ENCODE results near the gene MNT. TPM values are rescaled to one million over a fixed set of nuclear protein-coding genes. Genes with fewer than 3 reads are reported as not detected.
A peak's percentile ranks its signal among the peaks of the same experiment; 100 is the strongest.

MNT gene
- polyA plus RNA-seq, 1 donor from 2014 or later, result 1.6 TPM

- no peaks in the 10 kb centered on the region for H3K9me3 Mint-ChIP-seq
- no peak overlapping the region for H3K4me3 Mint-ChIP-seq
- H3K36me3 Mint-ChIP-seq, result no peaks in the 10 kb centered on the region
- no peak overlapping the region for H3K27ac Mint-ChIP-seq
- H3K4me1 Mint-ChIP-seq, result no peaks in the 10 kb centered on the region
- H3K27me3 Mint-ChIP-seq, result no peaks in the 10 kb centered on the region
Measured at GRCh38 chr17:2372180-2372579, 28.7 kb downstream of the MNT start.

- H3K4me1 Mint-ChIP-seq, result no peaks in the 10 kb centered on the region
- no peaks in the 10 kb centered on the region for H3K27me3 Mint-ChIP-seq
- H3K9me3 Mint-ChIP-seq, result no peaks in the 10 kb centered on the region
- H3K4me3 Mint-ChIP-seq, result no peak overlapping the region
- peaks cover 1% of the 10 kb centered on the region for H3K36me3 Mint-ChIP-seq
- no peak overlapping the region for H3K27ac Mint-ChIP-seq
Measured at GRCh38 chr17:2371183-2372130, 29.4 kb downstream of the MNT start.

- H3K27ac Mint-ChIP-seq, result peak overlapping the region in 1 of 3 donors; percentile 39
- H3K4me3 Mint-ChIP-seq, result no peak overlapping the region
- no peaks in the 10 kb centered on the region for H3K9me3 Mint-ChIP-seq
- peaks cover 1% of the 10 kb centered on the region for H3K36me3 Mint-ChIP-seq
- H3K27me3 Mint-ChIP-seq, result no peaks in the 10 kb centered on the region
- H3K4me1 Mint-ChIP-seq, result no peaks in the 10 kb centered on the region
Measured at GRCh38 chr17:2370211-2370589, 30.7 kb downstream of the MNT start.

- Mint-ChIP-seq H3K36me3 (peaks cover 1% of the 10 kb centered on the region), H3K4me1 (no peaks in the 10 kb centered on the region), H3K4me3 (no peak overlapping the region), H3K27me3 (no peaks in the 10 kb centered on the region), H3K27ac (no peak overlapping the region), H3K9me3 (no peaks in the 10 kb centered on the region)
Measured at GRCh38 chr17:2369551-2370210, 31.2 kb downstream of the MNT start.

GRCh38 chr17:2369039-2369438 is 31.8 kb downstream of the MNT start:
- Mint-ChIP-seq H3K4me1 (no peaks in the 10 kb centered on the region), H3K27me3 (no peaks in the 10 kb centered on the region)

GRCh38 chr17:2368359-2368758 is 32.5 kb downstream of the MNT start:
- H3K36me3 Mint-ChIP-seq, result peaks cover 1% of the 10 kb centered on the region
- no peak overlapping the region for H3K4me3 Mint-ChIP-seq
- no peaks in the 10 kb centered on the region for H3K9me3 Mint-ChIP-seq
- no peaks in the 10 kb centered on the region for H3K4me1 Mint-ChIP-seq
- no peak overlapping the region for H3K27ac Mint-ChIP-seq
- no peaks in the 10 kb centered on the region for H3K27me3 Mint-ChIP-seq

More at GRCh38 chr17:2369039-2369438, 31.8 kb downstream of the MNT start:
- H3K27ac Mint-ChIP-seq, result no peak overlapping the region
- no peaks in the 10 kb centered on the region for H3K9me3 Mint-ChIP-seq
- no peak overlapping the region for H3K4me3 Mint-ChIP-seq
- peaks cover 1% of the 10 kb centered on the region for H3K36me3 Mint-ChIP-seq

- no peaks in the 10 kb centered on the region for H3K27me3 Mint-ChIP-seq
- H3K4me1 Mint-ChIP-seq, result no peaks in the 10 kb centered on the region
- H3K9me3 Mint-ChIP-seq, result no peaks in the 10 kb centered on the region
- H3K36me3 Mint-ChIP-seq, result peaks cover 1% of the 10 kb centered on the region
- no peak overlapping the region for H3K4me3 Mint-ChIP-seq
- no peak overlapping the region for H3K27ac Mint-ChIP-seq
Measured at GRCh38 chr17:2366747-2367494, 33.9 kb downstream of the MNT start.

- Mint-ChIP-seq H3K4me1 (peaks cover 0 to 2% (median 0%) of the 10 kb centered on the region in 3 donors), H3K9me3 (no peaks in the 10 kb centered on the region), H3K36me3 (peaks cover 1% of the 10 kb centered on the region), H3K27ac (no peak overlapping the region), H3K4me3 (no peak overlapping the region), H3K27me3 (no peaks in the 10 kb centered on the region)
Measured at GRCh38 chr17:2365132-2365531, 35.7 kb downstream of the MNT start.

- Mint-ChIP-seq H3K27ac (no peak overlapping the region), H3K36me3 (peaks cover 1% of the 10 kb centered on the region), H3K4me3 (no peak overlapping the region), H3K9me3 (no peaks in the 10 kb centered on the region), H3K4me1 (peaks cover 0 to 2% (median 0%) of the 10 kb centered on the region in 3 donors), H3K27me3 (no peaks in the 10 kb centered on the region)
Measured at GRCh38 chr17:2364763-2365116, 36.1 kb downstream of the MNT start.

GRCh38 chr17:2363851-2364762 is 36.8 kb downstream of the MNT start:
- Mint-ChIP-seq H3K4me3 (no peak overlapping the region), H3K9me3 (no peaks in the 10 kb centered on the region), H3K4me1 (peaks cover 0 to 2% (median 0%) of the 10 kb centered on the region in 3 donors), H3K36me3 (peaks cover 1% of the 10 kb centered on the region), H3K27ac (no peak overlapping the region), H3K27me3 (no peaks in the 10 kb centered on the region)

- no peaks in the 10 kb centered on the region for H3K27me3 Mint-ChIP-seq
- H3K4me1 Mint-ChIP-seq, result peaks cover 0 to 2% (median 0%) of the 10 kb centered on the region in 3 donors
- peaks cover 1% of the 10 kb centered on the region for H3K36me3 Mint-ChIP-seq
- no peaks in the 10 kb centered on the region for H3K9me3 Mint-ChIP-seq
- no peak overlapping the region for H3K4me3 Mint-ChIP-seq
- no peak overlapping the region for H3K27ac Mint-ChIP-seq
Measured at GRCh38 chr17:2363318-2363717, 37.5 kb downstream of the MNT start.

- H3K27ac Mint-ChIP-seq, result peak overlapping the region in 1 of 3 donors; percentile 31
- H3K27me3 Mint-ChIP-seq, result no peaks in the 10 kb centered on the region
- H3K4me1 Mint-ChIP-seq, result peaks cover 0 to 2% (median 0%) of the 10 kb centered on the region in 3 donors
- peaks cover 1% of the 10 kb centered on the region for H3K36me3 Mint-ChIP-seq
- no peak overlapping the region for H3K4me3 Mint-ChIP-seq
- H3K9me3 Mint-ChIP-seq, result no peaks in the 10 kb centered on the region
Measured at GRCh38 chr17:2362881-2363280, 38.0 kb downstream of the MNT start.

- no peaks in the 10 kb centered on the region for H3K9me3 Mint-ChIP-seq
- peak overlapping the region in 1 of 3 donors; percentile 31 for H3K27ac Mint-ChIP-seq
- no peaks in the 10 kb centered on the region for H3K27me3 Mint-ChIP-seq
- peaks cover 1% of the 10 kb centered on the region for H3K36me3 Mint-ChIP-seq
- no peak overlapping the region for H3K4me3 Mint-ChIP-seq
- peaks cover 0 to 2% (median 0%) of the 10 kb centered on the region in 3 donors for H3K4me1 Mint-ChIP-seq
Measured at GRCh38 chr17:2362416-2362815, 38.4 kb downstream of the MNT start.

GRCh38 chr17:2362016-2362415 is 38.8 kb downstream of the MNT start:
- Mint-ChIP-seq H3K27ac (no peak overlapping the region), H3K9me3 (no peaks in the 10 kb centered on the region), H3K4me3 (no peak overlapping the region), H3K36me3 (peaks cover 1% of the 10 kb centered on the region), H3K27me3 (no peaks in the 10 kb centered on the region), H3K4me1 (peaks cover 0 to 2% (median 0%) of the 10 kb centered on the region in 3 donors)

Measured in IgD-negative memory B cell (primary cell).